NCI-H2196 (cell line): ENCODE data around the gene MEGF6.

Experiments used
- DNase-seq: peaks from one replicate; lab custom pipeline; 2025; ENCODE audit not compliant: unreplicated experiment; lab: John Stamatoyannopoulos, UW

The MEGF6 gene

GRCh38 chr1:3560251-3560871 lies 50.9 kb downstream of the MEGF6 start:
- no peak for DNase-seq

- DNase-seq, result no peak
Measured at GRCh38 chr1:3558036-3558726, 53.1 kb downstream of the MEGF6 start.

- no peak for DNase-seq
Measured at GRCh38 chr1:3557366-3557765, 53.9 kb downstream of the MEGF6 start.

GRCh38 chr1:3556336-3556735 lies 55.0 kb downstream of the MEGF6 start:
- no peak for DNase-seq

GRCh38 chr1:3555131-3555920 lies 56.0 kb downstream of the MEGF6 start:
- no peak for DNase-seq

- no peak for DNase-seq
Measured at GRCh38 chr1:3553940-3554223, 57.4 kb downstream of the MEGF6 start.

- DNase-seq, result no peak
Measured at GRCh38 chr1:3553166-3553939, 58.0 kb downstream of the MEGF6 start.

- no peak for DNase-seq
Measured at GRCh38 chr1:3552751-3553150, 58.6 kb downstream of the MEGF6 start.

- DNase-seq, result no peak
Measured at GRCh38 chr1:3552176-3552575, 59.1 kb downstream of the MEGF6 start.

GRCh38 chr1:3551711-3552110 lies 59.6 kb downstream of the MEGF6 start:
- DNase-seq, result no peak

- no peak for DNase-seq
Measured at GRCh38 chr1:3551290-3551678, 60.0 kb downstream of the MEGF6 start.

- DNase-seq, result no peak
Measured at GRCh38 chr1:3550511-3551289, 60.6 kb downstream of the MEGF6 start.

GRCh38 chr1:3548895-3549294 lies 62.4 kb downstream of the MEGF6 start:
- DNase-seq, result no peak

GRCh38 chr1:3548156-3548893 lies 63.0 kb downstream of the MEGF6 start:
- DNase-seq, result no peak

GRCh38 chr1:3547055-3548005 lies 64.0 kb downstream of the MEGF6 start:
- no peak for DNase-seq

- no peak for DNase-seq
Measured at GRCh38 chr1:3546048-3546384, 65.3 kb downstream of the MEGF6 start.

- DNase-seq, result no peak
Measured at GRCh38 chr1:3545363-3546047, 65.8 kb downstream of the MEGF6 start.
